Mesendoderm (in vitro differentiated cells): ENCODE results near the gene SEMA4G.

Source experiments
- DNase-seq: peaks from one replicate; pipeline ENCODE4 v3.0.0; 2013
- H2AK5ac ChIP-seq: 2 replicates; pipeline ENCODE4 v1.6.1; 2013; ENCODE audit warnings: low read length, inconsistent platforms
- H2BK120ac ChIP-seq: 2 replicates; pipeline ENCODE4 v1.6.1; 2013; ENCODE audit warnings: low read depth, mild to moderate bottlenecking, low read length, moderate library complexity, mixed read lengths
- H2BK15ac ChIP-seq: replicated peaks from 2 replicates; pipeline ENCODE4 v1.6.1; 2013; ENCODE audit warnings: low read depth, mild to moderate bottlenecking, moderate library complexity
- H2BK5ac ChIP-seq: 2 replicates; pipeline ENCODE4 v1.6.1; 2013; ENCODE audit warnings: low read length, inconsistent platforms
- H3K18ac ChIP-seq: 2 replicates; pipeline ENCODE4 v1.6.1; 2013; ENCODE audit warnings: mild to moderate bottlenecking, low read length, mixed read lengths
- H3K23ac ChIP-seq: one replicate; pipeline ENCODE4 v1.6.1; 2013; ENCODE audit warnings: low read length
- H3K27ac ChIP-seq: 2 replicates; pipeline ENCODE4 v1.5.1; 2013; ENCODE audit warnings: low read depth, mild to moderate bottlenecking, inconsistent platforms, low read length, moderate library complexity
- H3K27me3 ChIP-seq: 2 replicates; pipeline ENCODE4 v1.6.1; 2013; ENCODE audit warnings: low read length, control low read depth, mild to moderate bottlenecking, inconsistent platforms; ENCODE audit not compliant: insufficient read depth, poor library complexity
- H3K36me3 ChIP-seq: 2 replicates; pipeline ENCODE4 v1.6.1; 2013; ENCODE audit warnings: low read length, inconsistent platforms; ENCODE audit not compliant: control insufficient read depth, insufficient read depth
- H3K4ac ChIP-seq: one replicate; pipeline ENCODE4 v1.6.1; 2013; ENCODE audit warnings: low read depth, mild to moderate bottlenecking, low read length, moderate library complexity
- H3K4me1 ChIP-seq: 2 replicates; pipeline ENCODE4 v1.6.1; 2013; ENCODE audit warnings: low read depth, low read length, inconsistent platforms; ENCODE audit not compliant: control insufficient read depth
- H3K4me2 ChIP-seq: 2 replicates; pipeline ENCODE4 v1.6.1; 2013; ENCODE audit warnings: low read length
- H3K4me3 ChIP-seq: 2 replicates; pipeline ENCODE4 v1.5.1; 2013; ENCODE audit warnings: mild to moderate bottlenecking, low read length
- H3K56ac ChIP-seq: one replicate; pipeline ENCODE4 v1.6.1; 2013; ENCODE audit warnings: low read length
- H3K79me1 ChIP-seq: 2 replicates; pipeline ENCODE4 v1.6.1; 2013; ENCODE audit warnings: low read length, inconsistent platforms
- H3K79me2 ChIP-seq: 2 replicates; pipeline ENCODE4 v1.6.1; 2013; ENCODE audit warnings: mild to moderate bottlenecking, low read length; ENCODE audit not compliant: control insufficient read depth, insufficient read depth
- H3K9ac ChIP-seq: 2 replicates; pipeline ENCODE4 v1.6.1; 2013; ENCODE audit warnings: low read length, inconsistent platforms
- H4K5ac ChIP-seq: one replicate; pipeline ENCODE4 v1.6.1; 2013; ENCODE audit warnings: low read length
- H4K8ac ChIP-seq: one replicate; pipeline ENCODE4 v1.6.1; 2013; ENCODE audit warnings: low read depth, mild to moderate bottlenecking, control low read depth, low read length, moderate library complexity
- WGBS: extraction: QIAGEN DNeasy Blood & Tissue Kit; methylation state at CpG from one replicate; pipeline ENCODE4 v1.1.7; 2013; ENCODE audit warnings: low lambda C conversion rate, missing lambda C conversion rate; ENCODE audit not compliant: insufficient coverage; ENCODE audit errors: extremely low coverage; 5-methylcytosine and 5-hydroxymethylcytosine counted together

SEMA4G gene

GRCh38 chr10:100996678-100997359 is 27.5 kb downstream of the SEMA4G start:
- Histone ChIP-seq H4K8ac (no peak overlapping the region), H3K79me1 (peaks cover 14% of the 10 kb centered on the region), H3K79me2 (peaks cover 12% of the 10 kb centered on the region), H3K4me1 (peaks cover 17% of the 10 kb centered on the region), H4K5ac (no peak overlapping the region), H2BK120ac (no peak overlapping the region), H2AK5ac (peak overlapping the region; percentile 51), H3K4ac (peak overlapping the region; percentile 8), H2BK5ac (peak overlapping the region; percentile 70), H3K56ac (peak overlapping the region; percentile 99), H3K27me3 (no peaks in the 10 kb centered on the region), H2BK15ac (no peak overlapping the region), H3K18ac (peak overlapping the region; percentile 25), H3K27ac (peak overlapping the region; percentile 87), H3K9ac (peak overlapping the region; percentile 94), H3K4me2 (peak overlapping the region; percentile 98), H3K23ac (peak overlapping the region; percentile 94), H3K4me3 (peak overlapping the region; percentile 81), H3K36me3 (peaks cover 10% of the 10 kb centered on the region)
- peak; percentile 76 for DNase-seq
- WGBS = no CpG with 5 or more reads among the region's 46 CpGs

GRCh38 chr10:100997360-100998182 is 28.3 kb downstream of the SEMA4G start:
- Histone ChIP-seq H3K9ac (peak overlapping the region; percentile 94), H3K4me2 (peak overlapping the region; percentile 98), H3K23ac (peak overlapping the region; percentile 94), H2AK5ac (no peak overlapping the region), H2BK15ac (no peak overlapping the region), H3K4me3 (peak overlapping the region; percentile 81), H4K5ac (no peak overlapping the region), H3K56ac (peak overlapping the region; percentile 99), H3K79me2 (peaks cover 12% of the 10 kb centered on the region), H3K36me3 (peaks cover 10% of the 10 kb centered on the region), H3K27ac (peak overlapping the region; percentile 87), H2BK120ac (peak overlapping the region; percentile 5), H2BK5ac (peak overlapping the region; percentile 76), H3K4me1 (peaks cover 17% of the 10 kb centered on the region), H3K27me3 (no peaks in the 10 kb centered on the region), H3K4ac (no peak overlapping the region), H3K79me1 (peaks cover 15% of the 10 kb centered on the region), H4K8ac (no peak overlapping the region), H3K18ac (peak overlapping the region; percentile 34)
- DNase-seq = peak; percentile 91
- WGBS = no CpG with 5 or more reads among the region's 66 CpGs

- H3K9ac ChIP-seq = peak overlapping the region; percentile 94
- H3K36me3 ChIP-seq = peaks cover 9% of the 10 kb centered on the region
- peaks cover 12% of the 10 kb centered on the region for H3K79me2 ChIP-seq
- H2BK15ac ChIP-seq = no peak overlapping the region
- no peaks in the 10 kb centered on the region for H3K27me3 ChIP-seq
- no peak overlapping the region for H3K4ac ChIP-seq
- peak overlapping the region; percentile 98 for H3K4me2 ChIP-seq
- peak overlapping the region; percentile 34 for H3K18ac ChIP-seq
- peak overlapping the region; percentile 5 for H2BK120ac ChIP-seq
- peaks cover 16% of the 10 kb centered on the region for H3K79me1 ChIP-seq
- no CpG with 5 or more reads among the region's 25 CpGs for WGBS
- peak; percentile 74 for DNase-seq
- H3K23ac ChIP-seq = peak overlapping the region; percentile 85
- H4K8ac ChIP-seq = no peak overlapping the region
- H3K4me3 ChIP-seq = peak overlapping the region; percentile 81
- no peak overlapping the region for H4K5ac ChIP-seq
- no peak overlapping the region for H2BK5ac ChIP-seq
- peak overlapping the region; percentile 99 for H3K56ac ChIP-seq
- H2AK5ac ChIP-seq = peak overlapping the region; percentile 75
- peaks cover 17% of the 10 kb centered on the region for H3K4me1 ChIP-seq
- H3K27ac ChIP-seq = peak overlapping the region; percentile 87
These were observed 29.1 kb downstream of the SEMA4G start for GRCh38 chr10:100998183-100998990.

GRCh38 chr10:100998991-100999741 is 29.9 kb downstream of the SEMA4G start:
- WGBS = no CpG with 5 or more reads among the region's 83 CpGs

GRCh38 chr10:100999742-101000126 is 30.4 kb downstream of the SEMA4G start, which contains the start of gene LZTS2:
TSS of gene LZTS2 (plus strand) at chr10:100999808. CDS start at chr10:101002539, 2,731 bp downstream.
- H3K36me3 ChIP-seq = peaks cover 5% of the 10 kb centered on the region
- peaks cover 15% of the 10 kb centered on the region for H3K4me1 ChIP-seq
- H3K4me2 ChIP-seq = peak within 1 kb of the TSS; percentile 98
- peaks cover 12% of the 10 kb centered on the region for H3K79me2 ChIP-seq
- peaks cover 16% of the 10 kb centered on the region for H3K79me1 ChIP-seq
- no CpG with 5 or more reads among the region's 44 CpGs for WGBS
- peak within 1 kb of the TSS; percentile 66 for H3K4ac ChIP-seq
- peak within 1 kb of the TSS; percentile 99 for H3K56ac ChIP-seq
- peak; percentile 30 for DNase-seq
- H3K23ac ChIP-seq = peak within 1 kb of the TSS; percentile 98
- peak within 1 kb of the TSS; percentile 99 for H3K9ac ChIP-seq
- no peak within 1 kb of the TSS for H4K5ac ChIP-seq
- peak within 1 kb of the TSS; percentile 78 for H2BK5ac ChIP-seq
- no peaks in the 10 kb centered on the region for H3K27me3 ChIP-seq
- no peak within 1 kb of the TSS for H2BK15ac ChIP-seq
- H3K4me3 ChIP-seq = peak within 1 kb of the TSS; percentile 90
- H2BK120ac ChIP-seq = peak within 1 kb of the TSS; percentile 52
- peak within 1 kb of the TSS; percentile 75 for H3K27ac ChIP-seq
- peak within 1 kb of the TSS; percentile 93 for H2AK5ac ChIP-seq
- H3K18ac ChIP-seq = peak within 1 kb of the TSS; percentile 81
- peak within 1 kb of the TSS; percentile 60 for H4K8ac ChIP-seq

More at GRCh38 chr10:100998991-100999741, 29.9 kb downstream of the SEMA4G start:
- Histone ChIP-seq H3K4ac (peak overlapping the region; percentile 17), H3K79me2 (peaks cover 12% of the 10 kb centered on the region), H3K4me3 (peak overlapping the region; percentile 71), H3K79me1 (peaks cover 16% of the 10 kb centered on the region), H3K27me3 (no peaks in the 10 kb centered on the region), H2BK120ac (no peak overlapping the region), H3K56ac (peak overlapping the region; percentile 99), H3K23ac (peak overlapping the region; percentile 98), H3K27ac (peak overlapping the region; percentile 75), H3K4me2 (peak overlapping the region; percentile 98), H2BK15ac (no peak overlapping the region), H4K8ac (no peak overlapping the region), H2BK5ac (no peak overlapping the region), H3K36me3 (peaks cover 7% of the 10 kb centered on the region), H3K18ac (peak overlapping the region; percentile 81), H4K5ac (no peak overlapping the region), H3K4me1 (peaks cover 17% of the 10 kb centered on the region), H3K9ac (peak overlapping the region; percentile 94), H2AK5ac (peak overlapping the region; percentile 75)
- DNase-seq = peak; percentile 74
